Bronchial epithelial cell (primary cell): ENCODE measurements around the gene AACS. TPM values are rescaled to one million over a fixed set of nuclear protein-coding genes. Genes with fewer than 3 reads are reported as not detected.

Source experiments
- DNase-seq: peaks from one replicate; pipeline ENCODE4 v3.0.0-alpha.2; 2010; ENCODE audit warnings: low read depth
- FAIRE-seq: peaks from 2 replicates; lab custom pipeline; 2011; peaks lifted over from hg19 to GRCh38; lab: Jason Lieb, UNC
- H3K27me3 ChIP-seq: 2 replicates; pipeline ENCODE4 v1.5.1; 2011; ENCODE audit warnings: low read length; ENCODE audit not compliant: control insufficient read depth, insufficient read depth
- H3K36me3 ChIP-seq: 2 replicates; pipeline ENCODE4 v1.5.1; 2011; ENCODE audit warnings: low read length; ENCODE audit not compliant: control insufficient read depth, insufficient read depth
- H3K4me3 ChIP-seq: 2 replicates; pipeline ENCODE4 v1.5.1; 2011; ENCODE audit warnings: mild to moderate bottlenecking, low read depth, low read length, control low read depth
- total RNA-seq: library from RNA; depleted of rRNA; stranded (reverse); fragments of >200 nt; gene quantifications from 2 replicates; pipeline ENCODE4 v1.2.1, GENCODE V29; 2014
- TF ChIP-seq, protein P1 (sequence below): IDR thresholded peaks from 2 replicates; pipeline ENCODE4 v1.5.1; 2011; ENCODE audit warnings: mild to moderate bottlenecking, moderate library complexity, low read length, control low read depth, inconsistent platforms; ENCODE audit not compliant: insufficient read depth, severe bottlenecking

Gene AACS
- total RNA-seq, 1 donor from 2014 or later = 30.5 TPM

DNA sequence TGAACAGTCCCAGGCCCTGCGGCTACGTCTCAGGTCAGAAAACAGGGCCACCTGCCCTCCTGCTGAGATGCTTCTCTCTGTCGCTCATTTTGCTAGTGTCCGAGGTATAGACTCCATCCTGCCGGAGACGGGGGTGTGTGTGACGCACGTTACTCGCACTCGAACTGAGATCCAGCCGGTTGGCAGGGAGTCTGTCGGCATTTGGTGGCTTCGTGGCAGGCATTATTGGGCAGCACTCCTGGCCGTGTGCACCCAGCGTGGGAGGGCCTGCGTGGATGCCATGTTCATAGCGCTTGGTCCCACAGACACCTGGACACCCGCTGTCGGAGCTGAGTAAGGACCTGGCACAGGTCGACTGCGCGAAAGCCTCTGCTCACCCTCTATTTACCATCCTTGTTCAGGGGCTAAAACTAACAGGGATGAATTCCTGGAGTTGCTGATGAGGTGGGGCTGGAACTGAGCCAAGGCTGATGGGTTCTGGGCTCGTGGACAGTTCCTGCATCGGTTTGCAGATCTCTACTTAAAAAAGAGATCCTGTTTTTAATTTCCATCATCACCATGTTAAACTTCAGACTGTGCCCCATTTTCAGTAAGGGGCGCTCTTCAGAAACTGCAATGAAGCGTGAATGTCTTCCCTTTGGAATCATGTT, 28.6 kb downstream of the AACS start:
- TF ChIP-seq, protein P1, sequence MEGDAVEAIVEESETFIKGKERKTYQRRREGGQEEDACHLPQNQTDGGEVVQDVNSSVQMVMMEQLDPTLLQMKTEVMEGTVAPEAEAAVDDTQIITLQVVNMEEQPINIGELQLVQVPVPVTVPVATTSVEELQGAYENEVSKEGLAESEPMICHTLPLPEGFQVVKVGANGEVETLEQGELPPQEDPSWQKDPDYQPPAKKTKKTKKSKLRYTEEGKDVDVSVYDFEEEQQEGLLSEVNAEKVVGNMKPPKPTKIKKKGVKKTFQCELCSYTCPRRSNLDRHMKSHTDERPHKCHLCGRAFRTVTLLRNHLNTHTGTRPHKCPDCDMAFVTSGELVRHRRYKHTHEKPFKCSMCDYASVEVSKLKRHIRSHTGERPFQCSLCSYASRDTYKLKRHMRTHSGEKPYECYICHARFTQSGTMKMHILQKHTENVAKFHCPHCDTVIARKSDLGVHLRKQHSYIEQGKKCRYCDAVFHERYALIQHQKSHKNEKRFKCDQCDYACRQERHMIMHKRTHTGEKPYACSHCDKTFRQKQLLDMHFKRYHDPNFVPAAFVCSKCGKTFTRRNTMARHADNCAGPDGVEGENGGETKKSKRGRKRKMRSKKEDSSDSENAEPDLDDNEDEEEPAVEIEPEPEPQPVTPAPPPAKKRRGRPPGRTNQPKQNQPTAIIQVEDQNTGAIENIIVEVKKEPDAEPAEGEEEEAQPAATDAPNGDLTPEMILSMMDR = no peak
- no peaks in the 10 kb centered on the region for H3K27me3 ChIP-seq
- H3K4me3 ChIP-seq = no peak overlapping the region
- H3K36me3 ChIP-seq = peaks cover 20% of the 10 kb centered on the region
- DNase-seq (no peak), FAIRE-seq (peak; percentile 68)

DNA sequence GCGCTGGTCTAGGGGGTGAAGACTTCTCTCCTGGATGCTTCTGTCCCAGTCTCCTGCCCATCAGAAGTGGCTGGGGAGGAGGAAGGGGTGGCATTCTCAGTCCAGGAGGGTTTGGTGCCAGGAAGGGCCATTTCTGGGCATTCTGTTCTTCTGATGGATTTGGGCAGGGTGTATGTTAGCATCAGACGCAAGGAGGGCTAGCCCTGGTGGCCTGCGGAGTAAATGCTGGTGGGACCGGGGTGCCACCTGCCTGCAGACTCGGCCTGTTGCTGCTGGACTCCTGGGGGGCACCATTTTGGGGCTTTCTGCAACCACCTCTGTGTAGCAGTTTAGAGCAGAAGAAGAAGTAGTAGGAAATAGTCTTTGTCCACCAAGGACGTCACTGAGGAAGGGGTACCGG, 31.7 kb downstream of the AACS start:
- peaks cover 9% of the 10 kb centered on the region for H3K36me3 ChIP-seq
- TF ChIP-seq, protein P1 = no peak
- no peaks in the 10 kb centered on the region for H3K27me3 ChIP-seq
- FAIRE-seq (no peak), DNase-seq (no peak)
- H3K4me3 ChIP-seq = no peak overlapping the region

DNA sequence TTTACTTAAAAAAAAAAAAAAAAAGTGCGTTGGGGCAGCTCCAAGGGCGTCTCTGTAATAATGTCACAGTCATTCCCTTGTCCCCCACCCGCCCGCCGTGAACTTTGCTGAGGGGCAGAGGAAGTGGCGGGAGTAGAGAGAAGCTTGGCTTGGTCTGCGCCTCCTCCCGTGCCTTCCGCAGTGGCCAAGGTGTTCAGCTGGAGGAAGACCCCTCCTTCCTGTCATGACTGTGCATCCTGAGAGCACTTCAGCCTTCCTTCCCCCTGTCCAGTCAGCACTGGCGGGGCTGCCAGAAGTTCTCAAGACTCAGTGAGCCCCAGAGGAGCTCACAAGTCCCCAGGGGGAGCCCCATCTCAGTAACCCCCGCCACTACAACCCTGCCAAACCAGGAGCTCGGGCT, 32.2 kb downstream of the AACS start:
- FAIRE-seq = no peak
- no peak overlapping the region for H3K4me3 ChIP-seq
- H3K27me3 ChIP-seq = no peaks in the 10 kb centered on the region
- TF ChIP-seq, protein P1 = no peak
- DNase-seq = no peak
- peaks cover 12% of the 10 kb centered on the region for H3K36me3 ChIP-seq

DNA sequence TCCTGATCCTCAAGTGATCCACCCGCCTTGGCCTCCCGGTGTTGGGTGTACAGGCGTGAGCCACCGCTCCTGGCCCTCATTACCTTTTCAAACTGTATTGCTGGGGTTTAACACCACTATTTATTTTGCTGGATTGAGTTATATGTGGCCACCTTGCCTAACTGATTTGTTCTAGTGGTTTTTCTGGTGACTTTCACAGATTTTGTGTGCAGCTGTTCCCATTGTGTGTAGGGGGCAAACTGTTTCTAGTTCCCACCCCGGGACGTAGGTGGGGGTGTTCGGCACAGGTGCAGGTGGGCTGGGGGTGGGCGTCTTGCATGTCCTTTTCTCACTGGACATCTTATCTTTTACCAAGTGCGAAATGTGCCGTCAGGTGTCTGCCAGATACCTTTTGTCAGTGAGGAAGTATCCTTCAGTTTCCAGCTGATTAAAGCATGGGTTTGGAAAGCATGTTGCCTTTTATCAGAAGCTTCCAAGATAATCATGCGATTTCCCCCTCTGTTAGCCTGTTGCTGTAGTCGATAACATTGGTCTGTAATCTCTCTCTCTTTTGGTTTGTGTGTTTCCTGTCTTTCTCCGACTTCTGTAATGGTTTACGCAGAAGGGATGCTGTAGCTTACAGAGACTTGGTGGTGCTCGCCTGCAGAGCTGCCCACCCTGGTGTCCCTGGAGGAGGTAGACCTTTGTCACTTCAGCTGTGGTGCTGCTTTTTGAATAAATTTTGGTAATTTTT, 33.6 kb downstream of the AACS start:
- FAIRE-seq (no peak), DNase-seq (no peak)
- TF ChIP-seq, protein P1 = no peak
- H3K4me3 ChIP-seq = no peak overlapping the region
- no peaks in the 10 kb centered on the region for H3K27me3 ChIP-seq
- peaks cover 16% of the 10 kb centered on the region for H3K36me3 ChIP-seq

DNA sequence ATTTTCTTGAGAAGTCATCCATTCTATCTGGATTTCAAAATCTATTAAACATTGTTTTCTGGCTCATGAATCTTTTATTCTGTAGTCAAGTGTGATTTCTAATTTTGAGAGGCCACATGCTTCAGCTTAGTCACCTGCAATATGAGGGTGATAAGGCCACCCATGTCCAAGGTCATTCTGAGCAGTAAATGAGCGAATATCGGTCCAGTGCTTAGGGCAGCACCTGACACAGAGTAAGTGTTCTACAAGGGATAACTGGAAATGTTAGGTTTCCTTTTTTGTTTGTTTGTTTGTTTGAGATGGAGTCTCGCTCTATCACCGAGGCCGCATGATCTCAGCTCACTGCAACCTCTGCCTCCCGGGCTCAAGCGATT, 34.2 kb downstream of the AACS start:
- Histone ChIP-seq H3K27me3 (no peaks in the 10 kb centered on the region), H3K36me3 (peaks cover 19% of the 10 kb centered on the region), H3K4me3 (no peak overlapping the region)
- FAIRE-seq = no peak
- DNase-seq = no peak
- TF ChIP-seq, protein P1 = no peak
